Muscle of back (tissue), 11 donors: ENCODE data around the gene ASPG. TPM values are rescaled to one million over a fixed set of nuclear protein-coding genes. Genes with fewer than 3 reads are reported as not detected.

Experiments
- DNase-seq, 3 donors: peaks; one replicate each; pipeline versions ENCODE4 v3.0.0 to v3.0.0-alpha.2; 2013
- polyA plus RNA-seq, 10 donors: library from polyadenylated mRNA; unstranded; fragments of 120-200 nt; gene quantifications; one replicate each; pipeline ENCODE4 v1.2.1, GENCODE V29; 2013; ENCODE audit not compliant: insufficient read length in 10 of 10

ASPG gene
- polyA plus RNA-seq, 10 donors: 0.31 to 2.1 (median 1.4) TPM

GRCh38 chr14:104116288-104116755 lies 30.8 kb downstream of the ASPG start:
- no peak for DNase-seq

- DNase-seq: no peak
These were observed 31.3 kb downstream of the ASPG start for GRCh38 chr14:104116756-104117340.

- no peak for DNase-seq
These were observed 32.0 kb downstream of the ASPG start for GRCh38 chr14:104117341-104118005.

GRCh38 chr14:104118006-104118844 lies 32.7 kb downstream of the ASPG start:
- no peak for DNase-seq

GRCh38 chr14:104119119-104119487 lies 33.6 kb downstream of the ASPG start:
- DNase-seq: no peak

- no peak for DNase-seq
These were observed 34.2 kb downstream of the ASPG start for GRCh38 chr14:104119488-104120251.

- no peak for DNase-seq
These were observed 34.8 kb downstream of the ASPG start for GRCh38 chr14:104120281-104120741.

- DNase-seq: no peak
These were observed 35.6 kb downstream of the ASPG start for GRCh38 chr14:104121142-104121541.

- no peak for DNase-seq
These were observed 38.4 kb downstream of the ASPG start for GRCh38 chr14:104123879-104124278.

GRCh38 chr14:104125011-104125410 lies 39.5 kb downstream of the ASPG start:
- DNase-seq: no peak

GRCh38 chr14:104126753-104127152 lies 41.3 kb downstream of the ASPG start:
- no peak for DNase-seq

GRCh38 chr14:104128981-104129380 lies 43.5 kb downstream of the ASPG start:
- DNase-seq: no peak

- no peak for DNase-seq
These were observed 44.1 kb downstream of the ASPG start for GRCh38 chr14:104129556-104129955.

- peak in 1 of 3 donors; percentile 32 for DNase-seq
These were observed 45.6 kb downstream of the ASPG start for GRCh38 chr14:104130974-104131651.

- DNase-seq: no peak
These were observed 46.6 kb downstream of the ASPG start for GRCh38 chr14:104131968-104132732.

- DNase-seq: peak in 1 of 3 donors; percentile 18
These were observed 47.5 kb downstream of the ASPG start for GRCh38 chr14:104132981-104133380.

- peak in 1 of 3 donors; percentile 2 for DNase-seq
These were observed 48.0 kb downstream of the ASPG start for GRCh38 chr14:104133496-104133895.

- peak in 1 of 3 donors; percentile 0 for DNase-seq
These were observed 48.8 kb downstream of the ASPG start for GRCh38 chr14:104134061-104134965.
